Liver (tissue), 3 donors: ENCODE results near the gene FMN1.

Experiments used
- ATF3 ChIP-seq: IDR thresholded peaks from 2 replicates; pipeline ENCODE4 v1.6.1; 2016; ENCODE audit warnings: antibody characterized with exemption
- CTCF ChIP-seq: fragments of 150-350 bp; IDR thresholded peaks from 2 replicates; pipeline ENCODE4 v1.5.1; 2017; ENCODE audit warnings: improper control_type of control experiment, low read depth, low read length; ENCODE audit not compliant: missing input control
- EGR1 ChIP-seq, 2 donors: IDR thresholded peaks; 2 replicates each; pipeline ENCODE4 v1.6.1; 2016 to 2018; ENCODE audit warnings: antibody characterized with exemption in 2 of 2, low read depth in 2 of 2
- GABPA ChIP-seq, 2 donors: IDR thresholded peaks in 1 of 2; conservative IDR thresholded peaks in 1 of 2; 2 replicates each; pipeline ENCODE4 v1.6.1; 2016; ENCODE audit warnings: antibody characterized with exemption in 2 of 2, mild to moderate bottlenecking in 1 of 2, moderate library complexity in 1 of 2
- HNF4G ChIP-seq: IDR thresholded peaks from 2 replicates; pipeline ENCODE4 v1.6.1; 2016; ENCODE audit warnings: antibody characterized with exemption
- REST ChIP-seq: IDR thresholded peaks from 2 replicates; pipeline ENCODE4 v1.6.1; 2016; ENCODE audit warnings: antibody characterized with exemption, mild to moderate bottlenecking
- SP1 ChIP-seq: IDR thresholded peaks from 2 replicates; pipeline ENCODE4 v1.6.1; 2018; ENCODE audit warnings: antibody characterized with exemption, mild to moderate bottlenecking
- TAF1 ChIP-seq: conservative IDR thresholded peaks from 2 replicates; pipeline ENCODE4 v1.6.1; 2016; ENCODE audit warnings: antibody characterized with exemption, mild to moderate bottlenecking
- YY1 ChIP-seq: IDR thresholded peaks from 2 replicates; pipeline ENCODE4 v1.6.1; 2016; ENCODE audit warnings: antibody characterized with exemption, mild to moderate bottlenecking
- donor health status: healthy.
- donor health status: healthy.

- TF ChIP-seq REST: no peak
- no peak for TF ChIP-seq CTCF
- no peak for TF ChIP-seq TAF1
- no peak for TF ChIP-seq HNF4G
- no peak for TF ChIP-seq GABPA (IDR thresholded peaks at IDR 0.05 in 1 of 2, conservative IDR thresholded peaks at IDR 0.05 in 1 of 2)
- no peak for TF ChIP-seq YY1
- TF ChIP-seq EGR1 (IDR thresholded peaks at IDR 0.05; ENCODE audit: low read depth in 2 of 2): no peak
- TF ChIP-seq SP1: no peak
- no peak for TF ChIP-seq ATF3
Observed at GRCh38 chr15:33115191-33115861, 79.2 kb downstream of the FMN1 start.
